Neural cell (in vitro differentiated cells): ENCODE measurements around the gene CDIP1. TPM values are rescaled to one million over a fixed set of nuclear protein-coding genes. Genes with fewer than 3 reads are reported as not detected.
A peak's percentile ranks its signal among the peaks of the same experiment; 100 is the strongest.

Source experiments
- H2AFZ ChIP-seq: fragments of 200-600, 300-800 bp; sonication (generic), shearing (Covaris generic); 2 replicates; pipeline ENCODE4 v1.6.0; 2014; ENCODE audit warnings: low read depth, mild to moderate bottlenecking, antibody characterized with exemption, low read length, moderate library complexity
- H3F3A ChIP-seq: fragments of 200-600 bp; shearing (Covaris generic); 2 replicates; pipeline ENCODE4 v1.6.1; 2016; ENCODE audit warnings: mild to moderate bottlenecking, moderate library complexity, mixed read lengths, antibody characterized with exemption, low read length; ENCODE audit not compliant: insufficient read depth, poor library complexity, severe bottlenecking
- H3K27ac ChIP-seq: fragments of 200-600, 300-800 bp; sonication (generic), shearing (Covaris generic); 2 replicates; pipeline ENCODE4 v1.5.1; 2014; ENCODE audit warnings: mild to moderate bottlenecking, low read length, moderate library complexity
- H3K27me3 ChIP-seq: fragments of 300-800, 200-600 bp; sonication (generic), shearing (Covaris generic); 2 replicates; pipeline ENCODE4 v1.6.0; 2014; ENCODE audit warnings: mild to moderate bottlenecking, low read depth, low read length, moderate library complexity; ENCODE audit not compliant: insufficient read depth
- H3K36me3 ChIP-seq: fragments of 300-800, 200-600 bp; sonication (generic), shearing (Covaris generic); 2 replicates; pipeline ENCODE4 v1.5.1; 2014; ENCODE audit warnings: mild to moderate bottlenecking, antibody characterized with exemption, low read length, moderate library complexity; ENCODE audit not compliant: insufficient read depth
- H3K4me2 ChIP-seq: fragments of 300-800, 200-600 bp; sonication (generic), shearing (Covaris generic); 2 replicates; pipeline ENCODE4 v1.6.0; 2014; ENCODE audit warnings: mild to moderate bottlenecking, low read length
- H3K4me3 ChIP-seq: fragments of 300-800, 200-600 bp; sonication (generic), shearing (Covaris generic); 2 replicates; pipeline ENCODE4 v1.5.1; 2014; ENCODE audit warnings: mild to moderate bottlenecking, low read length, moderate library complexity
- H3K79me2 ChIP-seq: fragments of 200-600 bp; shearing (Covaris generic); replicated peaks from 2 replicates; pipeline ENCODE4 v1.6.0; 2014; ENCODE audit warnings: mild to moderate bottlenecking, low read length, moderate library complexity; ENCODE audit not compliant: insufficient read depth
- H3K9ac ChIP-seq: fragments of 300-800, 200-600 bp; sonication (generic), shearing (Covaris generic); 2 replicates; pipeline ENCODE4 v1.6.1; 2016; ENCODE audit warnings: mild to moderate bottlenecking, low read length, mixed read lengths
- H3K9me2 ChIP-seq: fragments of 200-600 bp; shearing (Covaris generic); 2 replicates; pipeline ENCODE4 v1.6.1; 2016; ENCODE audit warnings: mild to moderate bottlenecking, low read length, mixed read lengths; ENCODE audit not compliant: insufficient read depth
- H3K9me3 ChIP-seq: fragments of 200-600, 300-800 bp; sonication (generic), shearing (Covaris generic); 2 replicates; pipeline ENCODE4 v1.6.1; 2016; ENCODE audit warnings: mild to moderate bottlenecking, mixed run types, low read length, moderate library complexity, mixed read lengths
- H4K20me1 ChIP-seq: fragments of 200-600 bp; shearing (Covaris generic); 2 replicates; pipeline ENCODE4 v1.6.1; 2016; ENCODE audit warnings: mild to moderate bottlenecking, mixed run types; ENCODE audit not compliant: insufficient read depth
- CTCF ChIP-seq: fragments of 450-650 bp; IDR thresholded peaks from 2 replicates; pipeline ENCODE4 v1.5.1; 2014; ENCODE audit warnings: antibody characterized with exemption, mild to moderate bottlenecking, moderate library complexity; ENCODE audit not compliant: poor library complexity, severe bottlenecking
- EP300 ChIP-seq: fragments of 450-650 bp; conservative IDR thresholded peaks from 2 replicates; pipeline ENCODE4 v1.6.1; 2014; ENCODE audit warnings: antibody characterized with exemption, mild to moderate bottlenecking, moderate library complexity; ENCODE audit not compliant: poor library complexity, severe bottlenecking
- EZH2 ChIP-seq: fragments of 200-600, 300-800 bp; shearing (Covaris generic), sonication (generic); IDR thresholded peaks from 2 replicates; pipeline ENCODE4 v1.6.1; 2014; ENCODE audit warnings: antibody characterized with exemption, low read length, borderline replicate concordance, mild to moderate bottlenecking; ENCODE audit not compliant: insufficient read depth, poor library complexity, severe bottlenecking
- MXI1 ChIP-seq: fragments of 450-650 bp; conservative IDR thresholded peaks from 2 replicates; pipeline ENCODE4 v1.6.1; 2014; ENCODE audit warnings: antibody characterized with exemption, mild to moderate bottlenecking; ENCODE audit not compliant: poor library complexity, severe bottlenecking
- POLR2AphosphoS5 ChIP-seq: IDR thresholded peaks from 2 replicates; pipeline ENCODE4 v1.6.1; 2012
- RAD21 ChIP-seq: fragments of 450-650 bp; conservative IDR thresholded peaks from 2 replicates; pipeline ENCODE4 v1.6.1; 2014; ENCODE audit warnings: antibody characterized with exemption, mild to moderate bottlenecking, moderate library complexity
- REST ChIP-seq: IDR thresholded peaks from 2 replicates; pipeline ENCODE4 v1.6.1; 2012; ENCODE audit warnings: borderline replicate concordance
- SMC3 ChIP-seq: fragments of 450-650 bp; conservative IDR thresholded peaks from 2 replicates; pipeline ENCODE4 v1.6.1; 2014; ENCODE audit warnings: antibody characterized with exemption, mild to moderate bottlenecking, moderate library complexity; ENCODE audit not compliant: poor library complexity
- TAF1 ChIP-seq: IDR thresholded peaks from 2 replicates; pipeline ENCODE4 v1.6.1; 2012; ENCODE audit warnings: low read depth
- polyA plus RNA-seq: library from polyadenylated mRNA; depleted of rRNA; stranded (reverse); fragments of >200 nt; gene quantifications from 2 replicates; pipeline ENCODE4 v1.2.3, GENCODE V29; 2014

Gene CDIP1
- polyA plus RNA-seq, 1 donor from 2014 or later, result 16.4 TPM

GRCh38 chr16:4481963-4482362 lies 56.6 kb downstream of the CDIP1 start:
- Histone ChIP-seq H3K36me3 (peaks cover 4% of the 10 kb centered on the region), H3K27ac (no peak overlapping the region), H3K4me2 (no peak overlapping the region), H3F3A (no peaks in the 10 kb centered on the region), H4K20me1 (no peaks in the 10 kb centered on the region), H3K9me3 (no peaks in the 10 kb centered on the region), H3K79me2 (peaks cover 1% of the 10 kb centered on the region), H3K9ac (no peak overlapping the region), H3K9me2 (no peaks in the 10 kb centered on the region), H3K4me3 (no peak overlapping the region), H3K27me3 (no peaks in the 10 kb centered on the region), H2AFZ (no peak overlapping the region)
- no peak for TF ChIP-seq RAD21
- TF ChIP-seq EP300, result no peak
- no peak for TF ChIP-seq EZH2

GRCh38 chr16:4481526-4481925 lies 57.0 kb downstream of the CDIP1 start:
- TF ChIP-seq TAF1, result no peak
- no peaks in the 10 kb centered on the region for H3K27me3 ChIP-seq
- no peaks in the 10 kb centered on the region for H3K9me3 ChIP-seq
- no peaks in the 10 kb centered on the region for H3F3A ChIP-seq
- no peak overlapping the region for H3K4me2 ChIP-seq
- H3K9ac ChIP-seq, result no peak overlapping the region
- no peak overlapping the region for H2AFZ ChIP-seq
- no peak overlapping the region for H3K27ac ChIP-seq
- H3K9me2 ChIP-seq, result no peaks in the 10 kb centered on the region
- no peak overlapping the region for H3K4me3 ChIP-seq
- H3K36me3 ChIP-seq, result peaks cover 4% of the 10 kb centered on the region
- H3K79me2 ChIP-seq, result peaks cover 3% of the 10 kb centered on the region
- no peaks in the 10 kb centered on the region for H4K20me1 ChIP-seq

- no peak for TF ChIP-seq REST
- TF ChIP-seq EZH2, result no peak
- no peak for TF ChIP-seq MXI1
- no peak for TF ChIP-seq RAD21
- TF ChIP-seq TAF1, result no peak
- no peak for TF ChIP-seq CTCF
- no peak for TF ChIP-seq SMC3
- no peak for TF ChIP-seq EP300
- no peak for TF ChIP-seq POLR2AphosphoS5
- peak overlapping the region; percentile 99 for H3K4me3 ChIP-seq
- no peaks in the 10 kb centered on the region for H3K9me3 ChIP-seq
- no peak overlapping the region for H3K9ac ChIP-seq
- H3K27me3 ChIP-seq, result peaks cover 8% of the 10 kb centered on the region
- H3K27ac ChIP-seq, result no peak overlapping the region
- H3K4me2 ChIP-seq, result no peak overlapping the region
- H4K20me1 ChIP-seq, result no peaks in the 10 kb centered on the region
- H3K9me2 ChIP-seq, result no peaks in the 10 kb centered on the region
- peaks cover 3% of the 10 kb centered on the region for H3K79me2 ChIP-seq
- no peak overlapping the region for H2AFZ ChIP-seq
- no peaks in the 10 kb centered on the region for H3F3A ChIP-seq
- no peaks in the 10 kb centered on the region for H3K36me3 ChIP-seq
These were observed 60.6 kb downstream of the CDIP1 start for GRCh38 chr16:4477966-4478365.
